A549 (cell line): Measurements from ENCODE around the gene TEKTIP1. TPM values are rescaled to one million over a fixed set of nuclear protein-coding genes. Genes with fewer than 3 reads are reported as not detected.
A peak's percentile ranks its signal among the peaks of the same experiment; 100 is the strongest.

Source experiments
- ATAC-seq, 2 experiments: fragments of 200-7000 bp in 1 of 2; fragments of >200 bp in 1 of 2; cut with Nextera tagmentation in 1 of 2; cut with Tn5 transposase in 1 of 2; 3 replicates each; pipeline versions ENCODE4 v1.8.0 to v1.9.1; 2018 to 2020; ENCODE audit warnings: mild to moderate bottlenecking in 1 of 2, moderate library complexity in 1 of 2
- CTCF ChIA-PET: fragments of 300-600 bp; sonication (Branson Sonifier 250); formaldehyde crosslinking; extraction: SDS; loops from one replicate; lab custom pipeline; 2021; ENCODE audit warnings: antibody characterized with exemption, inconsistent platforms; lab: Yijun Ruan, JAX
- POLR2A ChIA-PET: fragments of 350-600 bp; formaldehyde crosslinking; extraction: SDS; loops from one replicate; lab custom pipeline; 2021; ENCODE audit warnings: antibody characterized with exemption, inconsistent platforms; lab: Yijun Ruan, JAX
- DNase-seq, 2 experiments: peaks; one replicate each; pipeline versions ENCODE4 v3.0.0 to v3.0.0-alpha.2; 2011 to 2016; ENCODE audit warnings: low read depth in 1 of 2, low spot score in 1 of 2
- FAIRE-seq: peaks from 2 replicates; lab custom pipeline; 2011; peaks lifted over from hg19 to GRCh38; lab: Jason Lieb, UNC
- H3K27ac ChIP-seq, 2 experiments: fragments of >200 bp; sonication (Bioruptor Twin); formaldehyde crosslinking; 3 replicates each; pipeline ENCODE4 v1.5.1; 2016 to 2017
- H3K4me1 ChIP-seq: fragments of >200 bp; sonication (Bioruptor Twin); formaldehyde crosslinking; 3 replicates; pipeline ENCODE4 v1.6.1; 2016
- H3K4me2 ChIP-seq: fragments of >200 bp; sonication (Bioruptor Twin); formaldehyde crosslinking; 3 replicates; pipeline ENCODE4 v1.6.1; 2016
- H3K4me3 ChIP-seq: fragments of >200 bp; sonication (Bioruptor Twin); formaldehyde crosslinking; 3 replicates; pipeline ENCODE4 v1.5.1; 2016
- H3K9me3 ChIP-seq: fragments of >200 bp; sonication (Bioruptor Twin); formaldehyde crosslinking; 3 replicates; pipeline ENCODE4 v1.6.1; 2016
- BHLHE40 ChIP-seq: IDR thresholded peaks from 2 replicates; pipeline ENCODE4 v1.6.1; 2012; ENCODE audit warnings: low read depth, low read length, inconsistent platforms
- CBX2 ChIP-seq: fragments of 200-600 bp; sonication (generic); IDR thresholded peaks from 2 replicates; pipeline ENCODE4 v1.6.1; 2016; ENCODE audit warnings: low read depth, mild to moderate bottlenecking, borderline replicate concordance
- CEBPB ChIP-seq, 2 experiments: fragments of >200 bp in 1 of 2; sonication (Bioruptor Twin) in 1 of 2; formaldehyde crosslinking in 1 of 2; IDR thresholded peaks; 2 replicates each; pipeline ENCODE4 v1.6.1; 2012 to 2016
- CHD2 ChIP-seq: fragments of 150-350 bp; IDR thresholded peaks from 2 replicates; pipeline ENCODE4 v1.6.1; 2014; ENCODE audit warnings: low read length; ENCODE audit not compliant: partially characterized antibody
- EHF ChIP-seq: fragments of 250-450 bp; sonication (Bioruptor Pico); IDR thresholded peaks from 2 replicates; pipeline ENCODE4 v1.5.0; 2020; ENCODE audit warnings: mild to moderate bottlenecking
- EHMT2 ChIP-seq: fragments of 200-600 bp; sonication (generic); IDR thresholded peaks from 2 replicates; pipeline ENCODE4 v1.6.1; 2016; ENCODE audit warnings: antibody characterized with exemption, low read depth, mild to moderate bottlenecking, moderate library complexity
- FOSL2 ChIP-seq, 2 experiments: fragments of 450-650 bp in 1 of 2; fragments of >200 bp in 1 of 2; sonication (Bioruptor Twin) in 1 of 2; formaldehyde crosslinking; IDR thresholded peaks; 2 replicates each; pipeline versions ENCODE4 v1.5.0 to v1.6.1; 2016 to 2020; ENCODE audit warnings: mild to moderate bottlenecking in 1 of 2, moderate library complexity in 1 of 2
- GATA3 ChIP-seq: IDR thresholded peaks from 2 replicates; pipeline ENCODE4 v1.6.1; 2012; ENCODE audit warnings: borderline replicate concordance
- HDAC2 ChIP-seq: fragments of 200-600 bp; sonication (generic); IDR thresholded peaks from 2 replicates; pipeline ENCODE4 v1.6.1; 2016
- HOXB5 ChIP-seq: fragments of 250-450 bp; sonication (Bioruptor Pico); IDR thresholded peaks from 2 replicates; pipeline ENCODE4 v1.5.0; 2020; ENCODE audit warnings: mild to moderate bottlenecking, moderate library complexity
- JUN ChIP-seq, 2 experiments: fragments of >200 bp; sonication (Bioruptor Twin); formaldehyde crosslinking; IDR thresholded peaks; 2 replicates in 1 of 2; 3 replicates in 1 of 2; pipeline ENCODE4 v1.6.1; 2016 to 2017
- MAFK ChIP-seq: fragments of 450-650 bp; IDR thresholded peaks from 2 replicates; pipeline ENCODE4 v1.6.1; 2014; ENCODE audit not compliant: partially characterized antibody
- NPAS2 ChIP-seq: fragments of 250-450 bp; sonication (Bioruptor Pico); IDR thresholded peaks from 2 replicates; pipeline ENCODE4 v1.8.0; 2022; ENCODE audit warnings: mild to moderate bottlenecking, moderate library complexity, borderline replicate concordance
- PHF8 ChIP-seq: fragments of 200-600 bp; sonication (generic); IDR thresholded peaks from 2 replicates; pipeline ENCODE4 v1.6.1; 2016; ENCODE audit warnings: low read depth, mild to moderate bottlenecking, antibody characterized with exemption, moderate library complexity, borderline replicate concordance
- POLR2A ChIP-seq: IDR thresholded peaks from 2 replicates; pipeline ENCODE4 v1.6.1; 2012; ENCODE audit warnings: mild to moderate bottlenecking, low read length
- POLR2AphosphoS2 ChIP-seq: conservative IDR thresholded peaks from 2 replicates; pipeline ENCODE4 v1.6.1; 2012; ENCODE audit warnings: low read length, improper control_type of control experiment, inconsistent platforms
- RARB ChIP-seq: fragments of 250-450 bp; sonication (Bioruptor Pico); IDR thresholded peaks from 2 replicates; pipeline ENCODE4 v1.8.0; 2021; ENCODE audit warnings: mild to moderate bottlenecking, moderate library complexity
- RFX5 ChIP-seq: fragments of 450-650 bp; IDR thresholded peaks from 2 replicates; pipeline ENCODE4 v1.7.1; 2014; ENCODE audit warnings: antibody characterized with exemption, mild to moderate bottlenecking, moderate library complexity
- ZSCAN20 ChIP-seq: fragments of 250-450 bp; sonication (Bioruptor Pico); IDR thresholded peaks from 2 replicates; pipeline ENCODE4 v1.8.0; 2022; ENCODE audit warnings: mild to moderate bottlenecking, moderate library complexity
- WGBS: methylation state at CpG from one replicate; pipeline ENCODE4 v1.1.6; 2017; ENCODE audit errors: missing lambda C conversion rate; 5-methylcytosine and 5-hydroxymethylcytosine counted together
- polyA plus RNA-seq, 4 experiments: library from polyadenylated mRNA; depleted of rRNA in 3 of 4; stranded (reverse); fragments of >200 nt; fragmentation: RNase III in 1 of 4; extraction: RNeasy Plus Mini Kit Qiagen cat#74134 plus additional on column Dnase treatment in 1 of 4; gene quantifications; 2 replicates in 3 of 4; 3 replicates in 1 of 4; pipeline ENCODE4 v1.2.3, GENCODE V29; 2011 to 2017
- TF ChIP-seq, protein P1 (sequence below): fragments of 450-650 bp; IDR thresholded peaks from 2 replicates; pipeline ENCODE4 v1.6.1; 2014; ENCODE audit warnings: antibody characterized with exemption
- TF ChIP-seq, protein P2 (sequence below): fragments of 200-600 bp; sonication (generic); IDR thresholded peaks from 2 replicates; pipeline ENCODE4 v1.6.1; 2016; ENCODE audit warnings: antibody characterized with exemption, mild to moderate bottlenecking, moderate library complexity
- TF ChIP-seq, protein P3 (sequence below): fragments of >200 bp; sonication (Bioruptor Twin); formaldehyde crosslinking; IDR thresholded peaks from 3 replicates; pipeline ENCODE4 v1.5.1; 2016
- TF ChIP-seq, protein P4 (sequence below): IDR thresholded peaks from 2 replicates; pipeline ENCODE4 v1.6.1; 2012
- TF ChIP-seq, protein P5 (sequence below): fragments of 250-450 bp; sonication (Bioruptor Pico); IDR thresholded peaks from 2 replicates; pipeline ENCODE4 v1.5.0; 2020; ENCODE audit warnings: low read depth, mild to moderate bottlenecking, moderate library complexity

Gene TEKTIP1
- polyA plus RNA-seq, 2 of the 4 experiments (the other 2 are of a cell fraction), result not detected

DNA sequence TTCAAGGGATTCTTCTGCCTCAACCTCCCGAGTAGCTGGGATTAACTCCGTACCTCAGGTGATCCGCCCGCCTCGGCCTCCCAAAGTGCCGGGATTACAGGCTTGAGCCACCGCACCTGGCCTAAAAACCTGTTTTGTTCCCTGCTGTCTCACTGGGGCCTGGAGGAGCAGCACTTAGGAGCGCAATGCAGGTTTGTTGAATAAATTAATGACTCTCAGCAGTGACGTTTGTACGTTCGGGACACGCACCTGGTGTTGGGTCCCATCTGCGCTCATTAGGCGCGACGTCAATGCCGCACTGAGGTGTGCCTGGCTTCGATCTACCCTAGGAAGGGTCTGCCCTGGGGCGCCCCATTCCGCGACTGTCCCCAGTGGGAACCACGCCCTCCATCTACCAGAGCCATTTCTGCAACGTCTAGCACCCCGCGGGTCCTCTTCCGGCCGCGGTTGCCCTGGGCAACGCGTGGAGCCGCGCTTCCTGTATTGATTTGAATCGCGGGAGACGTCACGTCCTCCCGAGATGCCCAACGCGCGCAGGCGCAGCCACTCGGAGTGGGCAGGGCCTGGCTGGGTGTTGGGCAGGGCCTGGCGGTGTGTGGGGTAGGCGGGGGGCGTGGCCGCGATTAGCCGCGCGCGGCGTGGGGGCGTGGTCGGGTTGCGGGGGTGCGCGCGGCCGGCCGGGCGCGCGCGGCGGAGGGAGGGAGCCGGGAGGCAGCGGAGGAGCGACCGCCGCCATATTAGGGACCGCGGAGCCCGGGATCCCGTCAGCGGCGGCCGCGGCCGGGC, 33.2 kb upstream of the TEKTIP1 start, which contains the start of gene FZR1:
FZR1 (plus strand) TSS at position 714 of the 786 bp plus-strand sequence. CDS start 16,679 bp downstream, outside the sequence.
- Histone ChIP-seq H3K4me2 (peak within 1 kb of the TSS; percentile 96), H3K4me3 (peak within 1 kb of the TSS; percentile 94), H3K4me1 (peaks cover 28% of the 10 kb centered on the region), H3K27ac (peak within 1 kb of the TSS; percentile 93 to 99), H3K9me3 (no peaks in the 10 kb centered on the region)
- TF ChIP-seq PHF8 (peak; percentile 60; the same call in 1 of the 2 replicates), NPAS2 (CRISPR knock-in tag) (no peak), RFX5 (peak; percentile 44; the same call in 1 of the 2 replicates), POLR2A (peak; percentile 23; the same call in 1 of the 2 replicates), ZSCAN20 (no peak), EHMT2 (no peak), CHD2 (no peak), BHLHE40 (no peak), CEBPB (IDR thresholded peaks at IDR 0.05) (no peak), FOSL2 (IDR thresholded peaks at IDR 0.05) (no peak), FOSL2 (CRISPR knock-in tag; IDR thresholded peaks at IDR 0.05) (no peak), HOXB5 (CRISPR knock-in tag) (peak; percentile 43; the same call in 1 of the 2 replicates), EHF (CRISPR knock-in tag) (no peak), HDAC2 (no peak), CBX2 (no peak), POLR2AphosphoS2 (no peak), GATA3 (no peak), RARB (CRISPR knock-in tag) (no peak), MAFK (no peak), JUN (IDR thresholded peaks at IDR 0.05) (peak in 1 of 2 experiments; percentile 59; a peak in 2 of 5 replicates)
- TF ChIP-seq, protein P1, sequence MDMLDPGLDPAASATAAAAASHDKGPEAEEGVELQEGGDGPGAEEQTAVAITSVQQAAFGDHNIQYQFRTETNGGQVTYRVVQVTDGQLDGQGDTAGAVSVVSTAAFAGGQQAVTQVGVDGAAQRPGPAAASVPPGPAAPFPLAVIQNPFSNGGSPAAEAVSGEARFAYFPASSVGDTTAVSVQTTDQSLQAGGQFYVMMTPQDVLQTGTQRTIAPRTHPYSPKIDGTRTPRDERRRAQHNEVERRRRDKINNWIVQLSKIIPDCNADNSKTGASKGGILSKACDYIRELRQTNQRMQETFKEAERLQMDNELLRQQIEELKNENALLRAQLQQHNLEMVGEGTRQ, result no peak
- TF ChIP-seq, protein P2, sequence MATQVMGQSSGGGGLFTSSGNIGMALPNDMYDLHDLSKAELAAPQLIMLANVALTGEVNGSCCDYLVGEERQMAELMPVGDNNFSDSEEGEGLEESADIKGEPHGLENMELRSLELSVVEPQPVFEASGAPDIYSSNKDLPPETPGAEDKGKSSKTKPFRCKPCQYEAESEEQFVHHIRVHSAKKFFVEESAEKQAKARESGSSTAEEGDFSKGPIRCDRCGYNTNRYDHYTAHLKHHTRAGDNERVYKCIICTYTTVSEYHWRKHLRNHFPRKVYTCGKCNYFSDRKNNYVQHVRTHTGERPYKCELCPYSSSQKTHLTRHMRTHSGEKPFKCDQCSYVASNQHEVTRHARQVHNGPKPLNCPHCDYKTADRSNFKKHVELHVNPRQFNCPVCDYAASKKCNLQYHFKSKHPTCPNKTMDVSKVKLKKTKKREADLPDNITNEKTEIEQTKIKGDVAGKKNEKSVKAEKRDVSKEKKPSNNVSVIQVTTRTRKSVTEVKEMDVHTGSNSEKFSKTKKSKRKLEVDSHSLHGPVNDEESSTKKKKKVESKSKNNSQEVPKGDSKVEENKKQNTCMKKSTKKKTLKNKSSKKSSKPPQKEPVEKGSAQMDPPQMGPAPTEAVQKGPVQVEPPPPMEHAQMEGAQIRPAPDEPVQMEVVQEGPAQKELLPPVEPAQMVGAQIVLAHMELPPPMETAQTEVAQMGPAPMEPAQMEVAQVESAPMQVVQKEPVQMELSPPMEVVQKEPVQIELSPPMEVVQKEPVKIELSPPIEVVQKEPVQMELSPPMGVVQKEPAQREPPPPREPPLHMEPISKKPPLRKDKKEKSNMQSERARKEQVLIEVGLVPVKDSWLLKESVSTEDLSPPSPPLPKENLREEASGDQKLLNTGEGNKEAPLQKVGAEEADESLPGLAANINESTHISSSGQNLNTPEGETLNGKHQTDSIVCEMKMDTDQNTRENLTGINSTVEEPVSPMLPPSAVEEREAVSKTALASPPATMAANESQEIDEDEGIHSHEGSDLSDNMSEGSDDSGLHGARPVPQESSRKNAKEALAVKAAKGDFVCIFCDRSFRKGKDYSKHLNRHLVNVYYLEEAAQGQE, result no peak
- TF ChIP-seq, protein P3, sequence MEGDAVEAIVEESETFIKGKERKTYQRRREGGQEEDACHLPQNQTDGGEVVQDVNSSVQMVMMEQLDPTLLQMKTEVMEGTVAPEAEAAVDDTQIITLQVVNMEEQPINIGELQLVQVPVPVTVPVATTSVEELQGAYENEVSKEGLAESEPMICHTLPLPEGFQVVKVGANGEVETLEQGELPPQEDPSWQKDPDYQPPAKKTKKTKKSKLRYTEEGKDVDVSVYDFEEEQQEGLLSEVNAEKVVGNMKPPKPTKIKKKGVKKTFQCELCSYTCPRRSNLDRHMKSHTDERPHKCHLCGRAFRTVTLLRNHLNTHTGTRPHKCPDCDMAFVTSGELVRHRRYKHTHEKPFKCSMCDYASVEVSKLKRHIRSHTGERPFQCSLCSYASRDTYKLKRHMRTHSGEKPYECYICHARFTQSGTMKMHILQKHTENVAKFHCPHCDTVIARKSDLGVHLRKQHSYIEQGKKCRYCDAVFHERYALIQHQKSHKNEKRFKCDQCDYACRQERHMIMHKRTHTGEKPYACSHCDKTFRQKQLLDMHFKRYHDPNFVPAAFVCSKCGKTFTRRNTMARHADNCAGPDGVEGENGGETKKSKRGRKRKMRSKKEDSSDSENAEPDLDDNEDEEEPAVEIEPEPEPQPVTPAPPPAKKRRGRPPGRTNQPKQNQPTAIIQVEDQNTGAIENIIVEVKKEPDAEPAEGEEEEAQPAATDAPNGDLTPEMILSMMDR, result no peak
- TF ChIP-seq, protein P4, sequence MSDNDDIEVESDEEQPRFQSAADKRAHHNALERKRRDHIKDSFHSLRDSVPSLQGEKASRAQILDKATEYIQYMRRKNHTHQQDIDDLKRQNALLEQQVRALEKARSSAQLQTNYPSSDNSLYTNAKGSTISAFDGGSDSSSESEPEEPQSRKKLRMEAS, result peak; percentile 76
- TF ChIP-seq, protein P5, sequence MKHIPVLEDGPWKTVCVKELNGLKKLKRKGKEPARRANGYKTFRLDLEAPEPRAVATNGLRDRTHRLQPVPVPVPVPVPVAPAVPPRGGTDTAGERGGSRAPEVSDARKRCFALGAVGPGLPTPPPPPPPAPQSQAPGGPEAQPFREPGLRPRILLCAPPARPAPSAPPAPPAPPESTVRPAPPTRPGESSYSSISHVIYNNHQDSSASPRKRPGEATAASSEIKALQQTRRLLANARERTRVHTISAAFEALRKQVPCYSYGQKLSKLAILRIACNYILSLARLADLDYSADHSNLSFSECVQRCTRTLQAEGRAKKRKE (CRISPR knock-in tag), result no peak
- no peak for FAIRE-seq
- ChIA-PET CTCF (interaction anchor here (1.0 kb wide), 1 partner anchor 70 kb away, joined by 3 read pairs; no protein-coding TSS in a partner anchor), POLR2A (no interaction called here)
- ATAC-seq, result peak; percentile 89
- WGBS, result 7% methylated on average over 7 of the region's 79 CpGs
- DNase-seq, result peak; percentile 89 to 98
